NK-92 treated with Interleukin-12 subunit alpha and Interleukin-12 subunit beta, amount 100 ng/mL, for 24 hours (cell line): ENCODE measurements around the gene C11orf68.

Experiments used
- DNase-seq: peaks from one replicate; lab custom pipeline; 2025; lab: John Stamatoyannopoulos, UW

C11orf68 gene

GRCh38 chr11:65944191-65944590, 25.3 kb upstream of the C11orf68 start:
- no peak for DNase-seq

GRCh38 chr11:65942531-65942930, 23.7 kb upstream of the C11orf68 start:
- DNase-seq = no peak

GRCh38 chr11:65941720-65942310, 23.0 kb upstream of the C11orf68 start:
- DNase-seq = no peak

GRCh38 chr11:65937766-65938165, 18.9 kb upstream of the C11orf68 start:
- DNase-seq = no peak

GRCh38 chr11:65934014-65934413, 15.2 kb upstream of the C11orf68 start:
- DNase-seq = no peak

- DNase-seq = no peak
These were observed 13.7 kb upstream of the C11orf68 start for GRCh38 chr11:65932558-65932919.

GRCh38 chr11:65931773-65932557, 13.1 kb upstream of the C11orf68 start:
- DNase-seq = no peak

GRCh38 chr11:65928667-65929066, 9.8 kb upstream of the C11orf68 start:
- no peak for DNase-seq

- peak; percentile 60 for DNase-seq
These were observed 9.1 kb upstream of the C11orf68 start for GRCh38 chr11:65927904-65928397.

GRCh38 chr11:65925397-65925796, 6.5 kb upstream of the C11orf68 start:
- DNase-seq = no peak

GRCh38 chr11:65922565-65922964, 3.7 kb upstream of the C11orf68 start:
- DNase-seq = no peak

- no peak for DNase-seq
These were observed 3.0 kb upstream of the C11orf68 start for GRCh38 chr11:65921876-65922275.

- DNase-seq = no peak
These were observed 2.2 kb upstream of the C11orf68 start for GRCh38 chr11:65921033-65921555.

GRCh38 chr11:65920372-65920802, 1.5 kb upstream of the C11orf68 start:
- no peak for DNase-seq

- peak; percentile 78 for DNase-seq
These were observed 910 bp upstream of the C11orf68 start for GRCh38 chr11:65919573-65920371.

GRCh38 chr11:65919141-65919572, 295 bp upstream of the C11orf68 start, which contains the start of gene DRAP1:
TSS of gene DRAP1 (plus strand) at chr11:65919426. CDS start at chr11:65919502, 76 bp downstream.
- peak; percentile 99 for DNase-seq

- no peak for DNase-seq
These were observed 1.2 kb downstream of the C11orf68 start for GRCh38 chr11:65917434-65918210.

GRCh38 chr11:65917077-65917433, 1.8 kb downstream of the C11orf68 start:
- DNase-seq = no peak

GRCh38 chr11:65916391-65916790, 2.5 kb downstream of the C11orf68 start:
- no peak for DNase-seq

GRCh38 chr11:65915821-65916251, 3.0 kb downstream of the C11orf68 start:
- no peak for DNase-seq

GRCh38 chr11:65915101-65915820, 3.6 kb downstream of the C11orf68 start:
- DNase-seq = no peak
